ENCODE data around the gene SLC4A8. TPM values are rescaled to one million over a fixed set of nuclear protein-coding genes. Genes with fewer than 3 reads are reported as not detected.
"Not testable (repeated sequence)": the region's sequence is repeated elsewhere in the genome, so short reads cannot be mapped to it uniquely, and the experiment has no call there.

The SLC4A8 gene
- total RNA-seq, 1 donor from 2014 or later, result 10.4 TPM

- intact Hi-C loops (cut with micrococcal nuclease), result no loop called here
Measured at GRCh38 chr12:51471111-51471864, 46.7 kb downstream of the SLC4A8 start.

GRCh38 chr12:51472984-51473383 is 48.4 kb downstream of the SLC4A8 start:
- intact Hi-C loops (cut with micrococcal nuclease), result no loop called here

GRCh38 chr12:51473947-51474346 is 49.3 kb downstream of the SLC4A8 start:
- intact Hi-C loops (cut with micrococcal nuclease), result no loop called here

- intact Hi-C loops (cut with micrococcal nuclease), result no loop called here
Measured at GRCh38 chr12:51475543-51475942, 50.9 kb downstream of the SLC4A8 start.

GRCh38 chr12:51480978-51481377 is 56.3 kb downstream of the SLC4A8 start:
- intact Hi-C loops (cut with micrococcal nuclease), result loop anchor here (5.0 kb wide), 1 partner anchor 51 kb away; no protein-coding TSS in a partner anchor

- intact Hi-C loops (cut with micrococcal nuclease), result loop anchor here (2.0 to 5.0 kb wide), 2 partner anchors 49 to 58 kb away; partner anchors contain the start of gene SLC4A8
Measured at GRCh38 chr12:51482929-51483697, 58.5 kb downstream of the SLC4A8 start.

- intact Hi-C loops (cut with micrococcal nuclease), result loop anchor here (5.0 kb wide), 1 partner anchor 48 kb away; no protein-coding TSS in a partner anchor
Measured at GRCh38 chr12:51484119-51484518, 59.5 kb downstream of the SLC4A8 start.

- intact Hi-C loops (cut with micrococcal nuclease), result no loop called here
Measured at GRCh38 chr12:51488281-51488680, 63.6 kb downstream of the SLC4A8 start.

GRCh38 chr12:51493281-51493680 is 68.7 kb downstream of the SLC4A8 start:
- intact Hi-C loops (cut with micrococcal nuclease), result no loop called here

GRCh38 chr12:51496895-51497294 is 72.3 kb downstream of the SLC4A8 start:
- intact Hi-C loops (cut with micrococcal nuclease), result no loop called here

- intact Hi-C loops (cut with micrococcal nuclease), result no loop called here
Measured at GRCh38 chr12:51504851-51505250, 80.2 kb downstream of the SLC4A8 start.

- intact Hi-C loops (cut with micrococcal nuclease), result no loop called here
Measured at GRCh38 chr12:51505360-51506105, 80.9 kb downstream of the SLC4A8 start.

- intact Hi-C loops (cut with micrococcal nuclease), result no loop called here
Measured at GRCh38 chr12:51507178-51507577, 82.5 kb downstream of the SLC4A8 start.

GRCh38 chr12:51508285-51508684 is 83.7 kb downstream of the SLC4A8 start:
- intact Hi-C loops (cut with micrococcal nuclease), result no loop called here

- intact Hi-C loops (cut with micrococcal nuclease), result no loop called here
Measured at GRCh38 chr12:51511546-51512260, 87.1 kb downstream of the SLC4A8 start.

GRCh38 chr12:51512438-51512837 is 87.8 kb downstream of the SLC4A8 start:
- intact Hi-C loops (cut with micrococcal nuclease), result no loop called here

- intact Hi-C loops (cut with micrococcal nuclease), result not testable (repeated sequence)
Measured at GRCh38 chr12:51515037-51515436, 90.4 kb downstream of the SLC4A8 start.

GRCh38 chr12:51517316-51517715 is 92.7 kb downstream of the SLC4A8 start:
- intact Hi-C loops (cut with micrococcal nuclease), result no loop called here

- intact Hi-C loops (cut with micrococcal nuclease), result no loop called here
Measured at GRCh38 chr12:51517800-51518199, 93.2 kb downstream of the SLC4A8 start.

- intact Hi-C loops (cut with micrococcal nuclease), result no loop called here
Measured at GRCh38 chr12:51519755-51520154, 95.1 kb downstream of the SLC4A8 start.
